GM18868 (cell line): ENCODE data around the gene PAPPA2.
A peak's percentile ranks its signal among the peaks of the same experiment; 100 is the strongest.

ENCODE experiments used
- ATAC-seq: cut with Tn5 transposase; IDR thresholded peaks from one replicate; pipeline ENCODE4 v1.9.1; 2021; ENCODE audit warnings: mild to moderate bottlenecking, moderate library complexity; ENCODE audit not compliant: unreplicated experiment

Gene PAPPA2

GRCh38 chr1:176880955-176881595 is 418.1 kb downstream of the PAPPA2 start:
- ATAC-seq = peak; percentile 82

GRCh38 chr1:176884286-176884685 is 421.3 kb downstream of the PAPPA2 start:
- ATAC-seq = no peak

- no peak for ATAC-seq
These were observed 421.9 kb downstream of the PAPPA2 start for GRCh38 chr1:176884911-176885310.

- no peak for ATAC-seq
These were observed 422.4 kb downstream of the PAPPA2 start for GRCh38 chr1:176885341-176885740.

GRCh38 chr1:176885751-176886150 is 422.8 kb downstream of the PAPPA2 start:
- ATAC-seq = no peak

- no peak for ATAC-seq
These were observed 425.6 kb downstream of the PAPPA2 start for GRCh38 chr1:176888471-176889032.

- no peak for ATAC-seq
These were observed 430.8 kb downstream of the PAPPA2 start for GRCh38 chr1:176893625-176894352.

- ATAC-seq = no peak
These were observed 431.5 kb downstream of the PAPPA2 start for GRCh38 chr1:176894450-176894849.
